Measurements from ENCODE around the gene KSR2. TPM values are rescaled to one million over a fixed set of nuclear protein-coding genes. Genes with fewer than 3 reads are reported as not detected.
A peak's percentile ranks its signal among the peaks of the same experiment; 100 is the strongest.

Gene KSR2
- total and polyA plus RNA-seq, 3 experiments from 2014 or later = 0.07 to 0.11 TPM; not detected in 1

DNA sequence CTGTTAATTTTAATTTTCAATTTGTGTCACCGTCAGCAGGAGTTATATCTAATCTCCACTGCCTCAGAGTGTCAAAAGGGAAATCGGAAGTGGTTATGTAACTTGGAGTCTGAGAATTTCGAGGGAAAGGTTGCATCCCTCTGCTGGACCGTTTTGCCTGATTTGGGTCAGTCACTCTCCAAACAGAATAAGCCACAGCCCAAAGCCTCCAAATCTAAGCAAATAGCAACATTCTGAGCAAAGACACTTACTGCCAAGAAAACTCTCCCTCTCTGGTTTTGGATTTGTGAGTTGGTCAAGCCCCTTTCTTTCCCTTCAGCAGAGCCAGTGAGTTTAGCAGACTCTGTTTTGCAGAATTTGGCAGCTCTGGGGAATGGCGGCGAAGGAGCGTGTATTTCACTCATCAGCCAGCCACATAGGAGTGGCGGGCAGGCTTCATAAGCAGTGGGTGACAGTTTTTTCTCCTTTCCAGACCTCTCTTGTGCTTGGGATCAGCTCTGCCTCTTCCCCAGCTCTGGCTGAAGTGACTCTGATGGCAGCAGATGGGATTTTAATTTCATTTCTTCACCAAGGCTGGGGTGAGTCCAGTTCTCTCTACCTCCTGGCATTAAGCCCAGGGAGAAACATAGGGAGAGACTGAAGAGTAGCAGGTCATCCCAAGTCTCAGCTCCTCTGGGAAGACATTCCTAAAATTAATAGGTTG, 388.6 kb downstream of the KSR2 start:
- H3K36me3 Mint-ChIP-seq = no peaks in the 10 kb centered on the region
- CTCF ChIA-PET = no interaction called here
- peaks cover 0 to 1% of the 10 kb centered on the region in 2 donors for H3K27me3 Mint-ChIP-seq
- H3K4me1 Mint-ChIP-seq = no peaks in the 10 kb centered on the region
- H3K4me3 Mint-ChIP-seq = no peak overlapping the region
- Histone ChIP-seq H3K36me3 (ENCODE audit: insufficient read depth, low read length) (no peaks in the 10 kb centered on the region), H3K4me3 (ENCODE audit: low read length) (no peak overlapping the region), H3K27ac (ENCODE audit: low read depth, low read length) (no peak overlapping the region), H3K27me3 (ENCODE audit: insufficient read depth, low read length, poor library complexity, severe bottlenecking) (no peaks in the 10 kb centered on the region), H3K4me1 (ENCODE audit: insufficient read depth, low read length) (no peaks in the 10 kb centered on the region), H3K9me3 (ENCODE audit: low read length) (no peaks in the 10 kb centered on the region)
- no peak for DNase-seq
- H3K9me3 Mint-ChIP-seq = peaks cover 0 to 5% (median 0%) of the 10 kb centered on the region in 5 donors
- no peak overlapping the region for H3K27ac Mint-ChIP-seq
- POLR2A ChIA-PET = no interaction called here

DNA sequence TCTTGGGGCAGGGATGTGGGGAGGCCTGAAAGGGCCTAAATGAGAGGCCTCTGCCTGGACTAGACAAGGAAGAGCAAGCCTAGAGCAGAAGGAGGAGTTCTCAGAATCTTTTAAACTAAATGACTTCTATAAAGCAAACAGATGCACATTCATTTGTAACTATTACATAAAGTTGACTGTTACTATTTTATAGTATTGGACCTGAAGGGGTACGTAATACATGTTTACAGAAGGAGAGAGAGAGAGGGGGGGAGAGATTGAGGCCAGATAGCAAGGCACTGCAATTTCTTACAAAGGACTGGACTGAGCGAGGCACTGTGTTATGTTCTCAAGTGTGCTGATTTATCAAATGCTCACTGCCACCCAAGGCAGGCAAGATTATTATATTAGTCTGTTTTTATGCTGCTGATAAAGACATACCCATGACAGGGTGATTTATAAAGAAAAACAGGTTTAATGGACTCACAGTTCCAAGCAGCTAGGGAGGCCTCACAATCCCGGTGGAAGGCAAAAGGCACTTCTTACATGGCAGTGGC, 391.6 kb downstream of the KSR2 start:
- no peaks in the 10 kb centered on the region for H3K9me3 ChIP-seq (ENCODE audit: low read length)
- DNase-seq = no peak
- no peaks in the 10 kb centered on the region for H3K4me1 ChIP-seq (ENCODE audit: insufficient read depth, low read length)
- Mint-ChIP-seq H3K4me3 (no peak overlapping the region), H3K27me3 (peaks cover 0 to 3% of the 10 kb centered on the region in 2 donors), H3K36me3 (no peaks in the 10 kb centered on the region), H3K9me3 (peaks cover 0 to 10% (median 0%) of the 10 kb centered on the region in 5 donors), H3K27ac (no peak overlapping the region), H3K4me1 (no peaks in the 10 kb centered on the region)
- H3K27ac ChIP-seq (ENCODE audit: low read depth, low read length) = no peak overlapping the region
- no peaks in the 10 kb centered on the region for H3K36me3 ChIP-seq (ENCODE audit: insufficient read depth, low read length)
- ChIA-PET POLR2A (no interaction called here), CTCF (no interaction called here)
- H3K4me3 ChIP-seq (ENCODE audit: low read length) = no peak overlapping the region
- no peaks in the 10 kb centered on the region for H3K27me3 ChIP-seq (ENCODE audit: insufficient read depth, low read length, poor library complexity, severe bottlenecking)

DNA sequence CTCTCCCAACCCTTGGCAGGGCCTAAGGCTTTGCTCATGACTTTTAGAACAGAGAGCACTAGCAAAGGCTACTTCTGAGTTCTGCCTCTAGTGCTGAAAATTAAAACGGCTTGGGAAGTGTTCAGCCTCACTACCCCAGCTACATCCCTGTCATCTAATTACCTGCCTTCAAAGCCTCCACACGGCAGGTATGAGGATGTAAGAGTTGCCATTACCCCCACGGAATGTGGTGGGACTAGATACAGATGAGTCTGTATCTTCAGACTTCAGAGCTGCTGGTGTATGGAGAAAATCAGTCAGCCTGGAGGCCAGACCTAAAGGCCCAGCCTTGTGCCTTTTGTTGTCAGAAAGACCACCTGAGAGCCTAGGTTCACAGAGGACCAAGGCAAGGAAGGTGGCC, 392.7 kb downstream of the KSR2 start:
- no peaks in the 10 kb centered on the region for H3K36me3 Mint-ChIP-seq
- no peak overlapping the region for H3K4me3 Mint-ChIP-seq
- H3K9me3 ChIP-seq (ENCODE audit: low read length) = no peaks in the 10 kb centered on the region
- POLR2A ChIA-PET = no interaction called here
- H3K4me1 Mint-ChIP-seq = no peaks in the 10 kb centered on the region
- H3K27me3 Mint-ChIP-seq = peaks cover 0 to 4% of the 10 kb centered on the region in 2 donors
- DNase-seq = no peak
- no peak overlapping the region for H3K4me3 ChIP-seq (ENCODE audit: low read length)
- CTCF ChIA-PET = no interaction called here
- H3K27ac Mint-ChIP-seq = no peak overlapping the region
- H3K36me3 ChIP-seq (ENCODE audit: insufficient read depth, low read length) = no peaks in the 10 kb centered on the region
- peaks cover 0 to 10% (median 0%) of the 10 kb centered on the region in 5 donors for H3K9me3 Mint-ChIP-seq
- no peaks in the 10 kb centered on the region for H3K27me3 ChIP-seq (ENCODE audit: insufficient read depth, low read length, poor library complexity, severe bottlenecking)
- no peak overlapping the region for H3K27ac ChIP-seq (ENCODE audit: low read depth, low read length)
- H3K4me1 ChIP-seq (ENCODE audit: insufficient read depth, low read length) = no peaks in the 10 kb centered on the region

DNA sequence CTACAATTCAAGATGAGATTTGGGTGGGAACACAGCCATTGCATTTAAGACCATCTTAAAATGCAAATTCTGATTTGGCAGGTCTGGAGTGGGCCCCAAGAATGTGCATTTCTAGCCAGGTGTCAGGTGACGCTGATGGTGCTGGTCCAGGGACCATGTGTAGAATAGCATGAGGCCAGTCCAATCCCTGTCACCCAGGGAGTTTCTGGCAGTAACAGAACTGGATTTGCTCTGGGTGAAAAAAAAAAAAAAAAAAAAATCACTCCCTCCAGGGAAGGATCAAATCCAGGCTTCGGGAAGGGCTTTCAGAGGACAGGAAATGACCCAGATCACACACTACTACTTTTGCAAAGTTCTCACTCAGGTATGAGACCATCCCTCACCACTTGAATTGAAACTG, 394.1 kb downstream of the KSR2 start:
- no peak overlapping the region for H3K4me3 ChIP-seq (ENCODE audit: low read length)
- H3K4me3 Mint-ChIP-seq = peak overlapping the region in 1 of 7 donors; percentile 57
- no peak for DNase-seq
- no peaks in the 10 kb centered on the region for H3K9me3 ChIP-seq (ENCODE audit: low read length)
- H3K27me3 ChIP-seq (ENCODE audit: insufficient read depth, low read length, poor library complexity, severe bottlenecking) = no peaks in the 10 kb centered on the region
- no peaks in the 10 kb centered on the region for H3K36me3 ChIP-seq (ENCODE audit: insufficient read depth, low read length)
- H3K27ac ChIP-seq (ENCODE audit: low read depth, low read length) = no peak overlapping the region
- ChIA-PET POLR2A (no interaction called here), CTCF (no interaction called here)
- no peaks in the 10 kb centered on the region for H3K36me3 Mint-ChIP-seq
- no peaks in the 10 kb centered on the region for H3K4me1 Mint-ChIP-seq
- H3K9me3 Mint-ChIP-seq = peaks cover 0 to 10% (median 0%) of the 10 kb centered on the region in 5 donors
- H3K4me1 ChIP-seq (ENCODE audit: insufficient read depth, low read length) = no peaks in the 10 kb centered on the region
- peaks cover 0 to 4% of the 10 kb centered on the region in 2 donors for H3K27me3 Mint-ChIP-seq
- H3K27ac Mint-ChIP-seq = no peak overlapping the region

DNA sequence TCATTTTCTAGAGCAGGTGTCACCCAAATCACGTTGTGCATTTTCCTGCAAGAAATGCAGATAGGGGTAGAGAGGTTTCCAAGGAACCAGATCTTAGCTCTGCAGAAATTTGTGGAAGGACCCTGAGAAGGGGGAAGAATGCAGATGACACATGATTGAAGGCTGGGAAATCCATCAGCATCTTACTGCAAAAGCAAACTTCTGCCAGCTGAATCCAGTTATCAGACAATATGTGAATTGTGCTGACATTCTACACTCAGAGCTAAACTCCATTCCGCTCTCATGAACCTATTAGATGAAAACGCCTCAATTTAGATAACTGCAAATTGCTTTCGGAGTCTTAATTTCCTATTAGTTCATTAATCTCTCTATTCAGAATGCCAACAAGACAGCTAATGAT, 396.0 kb downstream of the KSR2 start:
- no peak overlapping the region for H3K4me3 Mint-ChIP-seq
- H3K4me1 Mint-ChIP-seq = no peaks in the 10 kb centered on the region
- H3K4me1 ChIP-seq (ENCODE audit: insufficient read depth, low read length) = no peaks in the 10 kb centered on the region
- H3K27ac ChIP-seq (ENCODE audit: low read depth, low read length) = no peak overlapping the region
- peaks cover 0 to 4% of the 10 kb centered on the region in 2 donors for H3K27me3 Mint-ChIP-seq
- H3K36me3 ChIP-seq (ENCODE audit: insufficient read depth, low read length) = no peaks in the 10 kb centered on the region
- H3K27ac Mint-ChIP-seq = no peak overlapping the region
- no peaks in the 10 kb centered on the region for H3K27me3 ChIP-seq (ENCODE audit: insufficient read depth, low read length, poor library complexity, severe bottlenecking)
- ChIA-PET POLR2A (no interaction called here), CTCF (interaction anchor here (1.1 kb wide), 1 partner anchor 14 kb away, joined by 4 read pairs; no protein-coding TSS in a partner anchor)
- no peaks in the 10 kb centered on the region for H3K36me3 Mint-ChIP-seq
- no peak for DNase-seq
- no peaks in the 10 kb centered on the region for H3K9me3 ChIP-seq (ENCODE audit: low read length)
- H3K9me3 Mint-ChIP-seq = peaks cover 0 to 8% (median 0%) of the 10 kb centered on the region in 5 donors
- no peak overlapping the region for H3K4me3 ChIP-seq (ENCODE audit: low read length)

DNA sequence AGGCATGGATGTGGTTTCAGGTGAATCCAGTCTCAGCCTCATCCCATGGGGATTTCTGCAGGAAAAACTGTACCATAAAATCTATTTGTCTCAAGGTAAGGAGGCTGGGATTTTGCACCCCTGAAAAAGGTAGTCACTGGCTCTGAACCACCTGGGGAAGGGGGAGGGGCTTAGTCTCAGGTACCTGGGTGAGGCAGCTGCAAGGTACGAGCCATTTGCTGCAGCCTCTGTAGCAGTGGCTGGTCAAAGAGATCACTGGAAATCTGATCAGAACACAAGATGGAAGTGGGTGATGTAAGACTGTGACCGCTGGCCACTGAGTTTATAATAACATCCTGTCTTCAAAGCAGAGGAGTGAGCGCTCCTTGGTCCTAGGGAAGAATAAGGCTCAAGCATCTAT, 397.5 kb downstream of the KSR2 start:
- no peaks in the 10 kb centered on the region for H3K27me3 ChIP-seq (ENCODE audit: insufficient read depth, low read length, poor library complexity, severe bottlenecking)
- no peak overlapping the region for H3K27ac ChIP-seq (ENCODE audit: low read depth, low read length)
- Mint-ChIP-seq H3K4me1 (no peaks in the 10 kb centered on the region), H3K36me3 (no peaks in the 10 kb centered on the region), H3K27ac (no peak overlapping the region), H3K4me3 (no peak overlapping the region), H3K9me3 (peaks cover 0 to 10% (median 0%) of the 10 kb centered on the region in 5 donors), H3K27me3 (peaks cover 0 to 4% of the 10 kb centered on the region in 2 donors)
- no peak overlapping the region for H3K4me3 ChIP-seq (ENCODE audit: low read length)
- ChIA-PET CTCF (no interaction called here), POLR2A (no interaction called here)
- DNase-seq = no peak
- no peaks in the 10 kb centered on the region for H3K36me3 ChIP-seq (ENCODE audit: insufficient read depth, low read length)
- no peaks in the 10 kb centered on the region for H3K4me1 ChIP-seq (ENCODE audit: insufficient read depth, low read length)
- no peaks in the 10 kb centered on the region for H3K9me3 ChIP-seq (ENCODE audit: low read length)

DNA sequence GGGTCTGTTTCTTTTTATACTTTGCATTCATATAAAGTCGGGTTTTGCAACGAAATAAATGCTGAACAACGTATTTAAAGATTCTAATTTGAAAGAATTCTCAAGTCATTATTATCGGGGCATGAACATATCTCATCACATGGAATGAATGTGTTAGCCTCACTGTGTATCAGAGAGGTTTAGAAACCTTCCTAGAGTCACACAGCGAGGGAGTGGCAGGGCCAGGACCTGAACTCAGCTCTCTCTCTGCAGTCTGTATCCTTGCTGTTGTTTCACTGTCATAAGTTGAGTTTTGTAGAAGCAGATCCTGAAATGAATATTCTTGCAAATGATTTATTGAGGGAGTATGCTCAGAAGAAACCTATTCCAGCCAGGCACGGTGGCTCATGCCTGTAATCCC, 398.2 kb downstream of the KSR2 start:
- Mint-ChIP-seq H3K27ac (no peak overlapping the region), H3K4me1 (no peaks in the 10 kb centered on the region), H3K27me3 (peaks cover 0 to 4% of the 10 kb centered on the region in 2 donors), H3K36me3 (no peaks in the 10 kb centered on the region), H3K9me3 (peaks cover 0 to 7% (median 0%) of the 10 kb centered on the region in 5 donors), H3K4me3 (no peak overlapping the region)
- POLR2A ChIA-PET = no interaction called here
- Histone ChIP-seq H3K27ac (ENCODE audit: low read depth, low read length) (no peak overlapping the region), H3K27me3 (ENCODE audit: insufficient read depth, low read length, poor library complexity, severe bottlenecking) (no peaks in the 10 kb centered on the region), H3K36me3 (ENCODE audit: insufficient read depth, low read length) (no peaks in the 10 kb centered on the region), H3K4me3 (ENCODE audit: low read length) (no peak overlapping the region), H3K4me1 (ENCODE audit: insufficient read depth, low read length) (no peaks in the 10 kb centered on the region), H3K9me3 (ENCODE audit: low read length) (no peaks in the 10 kb centered on the region)
- CTCF ChIA-PET = no interaction called here
- no peak for DNase-seq

DNA sequence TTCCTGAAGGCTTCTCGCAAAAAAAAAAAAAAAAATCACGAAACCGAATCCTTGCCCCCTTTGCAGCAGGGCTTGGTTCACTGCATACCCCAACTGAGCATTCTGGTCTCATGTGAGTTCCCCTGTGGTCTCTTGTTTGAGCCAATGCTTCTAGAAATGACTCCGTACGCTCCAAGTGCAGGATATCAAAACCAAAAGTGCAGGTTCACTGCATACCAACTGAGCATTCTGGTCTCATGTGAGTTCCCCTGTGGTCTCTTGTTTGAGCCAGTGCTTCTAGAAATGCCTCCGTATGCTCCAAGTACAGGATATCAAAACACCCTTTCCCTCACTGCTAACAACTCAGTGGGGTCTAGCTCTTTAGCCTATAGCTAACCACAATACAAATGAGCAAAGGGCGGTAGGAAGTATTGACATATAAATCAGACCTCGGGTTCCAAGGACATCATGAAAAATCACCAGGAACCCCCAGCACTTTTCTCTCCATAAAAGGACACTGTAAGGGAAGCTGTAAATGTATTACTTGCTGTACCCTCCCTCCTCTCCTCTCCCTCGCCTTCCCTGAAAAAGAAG, 401.1 kb downstream of the KSR2 start:
- Histone ChIP-seq H3K27ac (ENCODE audit: low read depth, low read length) (no peak overlapping the region), H3K4me3 (ENCODE audit: low read length) (no peak overlapping the region), H3K9me3 (ENCODE audit: low read length) (no peaks in the 10 kb centered on the region), H3K36me3 (ENCODE audit: insufficient read depth, low read length) (no peaks in the 10 kb centered on the region), H3K27me3 (ENCODE audit: insufficient read depth, low read length, poor library complexity, severe bottlenecking) (no peaks in the 10 kb centered on the region), H3K4me1 (ENCODE audit: insufficient read depth, low read length) (no peaks in the 10 kb centered on the region)
- POLR2A ChIA-PET = no interaction called here
- no peaks in the 10 kb centered on the region for H3K36me3 Mint-ChIP-seq
- no peak overlapping the region for H3K27ac Mint-ChIP-seq
- CTCF ChIA-PET = interaction anchor here (1.6 kb wide), 1 partner anchor 20 kb away, joined by 3 read pairs; no protein-coding TSS in a partner anchor
- H3K4me3 Mint-ChIP-seq = no peak overlapping the region
- peaks cover 0 to 4% (median 0%) of the 10 kb centered on the region in 5 donors for H3K9me3 Mint-ChIP-seq
- peaks cover 0 to 1% of the 10 kb centered on the region in 2 donors for H3K27me3 Mint-ChIP-seq
- H3K4me1 Mint-ChIP-seq = no peaks in the 10 kb centered on the region
- no peak for DNase-seq

Measured in CD8-positive, alpha-beta memory T cell (primary cell).